ENCODE results near the gene POMGNT2. TPM values are rescaled to one million over a fixed set of nuclear protein-coding genes. Genes with fewer than 3 reads are reported as not detected.

POMGNT2 gene
- total and polyA plus RNA-seq, 2 experiments from 2014 or later: 10.7 to 26.1 TPM

GRCh38 chr3:43102773-43103480 is 3.0 kb downstream of the POMGNT2 start:
- Histone ChIP-seq H3K36me3 (ENCODE audit: insufficient read depth) (no peaks in the 10 kb centered on the region), H3K27ac (ENCODE audit: low read depth) (no peak overlapping the region), H4K20me1 (replicated peaks; ENCODE audit: insufficient read depth) (peaks cover 3% of the 10 kb centered on the region), H3K4me2 (no peak overlapping the region), H3K4me3 (no peak overlapping the region), H3K4me1 (ENCODE audit: insufficient read depth) (peaks cover 4% of the 10 kb centered on the region; the same call in 1 of the 2 replicates), H2AFZ (no peak overlapping the region), H3K27me3 (ENCODE audit: insufficient read depth) (peaks cover 16% of the 10 kb centered on the region; the same call in 1 of the 2 replicates), H3K79me2 (replicated peaks; ENCODE audit: insufficient read depth) (peaks cover 17% of the 10 kb centered on the region; the same call in 1 of the 2 replicates), H3F3A (replicated peaks; ENCODE audit: low read depth) (no peaks in the 10 kb centered on the region), H3K9me2 (ENCODE audit: insufficient read depth) (no peaks in the 10 kb centered on the region)
- H3K36me3 Mint-ChIP-seq (ENCODE audit: low read depth): no peaks in the 10 kb centered on the region
- TF ChIP-seq JUNB (IDR thresholded peaks at IDR 0.05; ENCODE audit: unreplicated experiment) (no peak), ZNF331 (CRISPR knock-in tag; IDR thresholded peaks at IDR 0.05; ENCODE audit: low read depth) (no peak), ZNF114 (CRISPR knock-in tag; IDR thresholded peaks at IDR 0.05) (no peak), POLR2AphosphoS5 (IDR thresholded peaks at IDR 0.05; ENCODE audit: low read depth) (no peak), CREB1 (CRISPR knock-in tag; IDR thresholded peaks at IDR 0.05; ENCODE audit: low read depth) (no peak), CTCF (conservative IDR thresholded peaks at IDR 0.05; ENCODE audit: low read depth in 2 of 2) (no peak)
- H3K27me3 Mint-ChIP-seq (ENCODE audit: insufficient read depth, low read depth, poor library complexity): peaks cover 3% of the 10 kb centered on the region
- H3K4me3 Mint-ChIP-seq: no peak overlapping the region
- DNase-seq (ENCODE audit: low spot score): no peak
- no peak overlapping the region for H3K27ac Mint-ChIP-seq
- peaks cover 8% of the 10 kb centered on the region for H3K4me1 Mint-ChIP-seq
- ATAC-seq: no peak
- no peaks in the 10 kb centered on the region for H3K9me3 Mint-ChIP-seq

GRCh38 chr3:43098761-43099160 is 7.1 kb downstream of the POMGNT2 start:
- Mint-ChIP-seq H3K36me3 (ENCODE audit: low read depth) (no peaks in the 10 kb centered on the region), H3K27ac (no peak overlapping the region)
- TF ChIP-seq POLR2AphosphoS5 (IDR thresholded peaks at IDR 0.05; ENCODE audit: low read depth) (no peak), CREB1 (CRISPR knock-in tag; IDR thresholded peaks at IDR 0.05; ENCODE audit: low read depth) (no peak), JUNB (IDR thresholded peaks at IDR 0.05; ENCODE audit: unreplicated experiment) (no peak), ZNF462 (CRISPR knock-in tag; IDR thresholded peaks at IDR 0.05) (no peak), EZH2 (IDR thresholded peaks at IDR 0.05; ENCODE audit: low read depth, unreplicated experiment) (no peak), STAT1 (IDR thresholded peaks at IDR 0.05; ENCODE audit: unreplicated experiment) (no peak), EZH2phosphoT487 (IDR thresholded peaks at IDR 0.05; ENCODE audit: unreplicated experiment) (no peak), ZNF331 (CRISPR knock-in tag; IDR thresholded peaks at IDR 0.05; ENCODE audit: low read depth) (no peak), ZNF114 (CRISPR knock-in tag; IDR thresholded peaks at IDR 0.05) (no peak)

More at GRCh38 chr3:43098761-43099160, 7.1 kb downstream of the POMGNT2 start:
- Mint-ChIP-seq H3K27me3 (ENCODE audit: insufficient read depth, low read depth, poor library complexity) (peaks cover 8% of the 10 kb centered on the region), H3K9me3 (no peaks in the 10 kb centered on the region), H3K4me1 (peaks cover 2% of the 10 kb centered on the region; the same call in 1 of the 3 replicates), H3K4me3 (no peak overlapping the region)
- no peak for ATAC-seq
- no peak overlapping the region for H3K27ac ChIP-seq (ENCODE audit: low read depth)
- peaks cover 13% of the 10 kb centered on the region for H3K79me2 ChIP-seq (replicated peaks; ENCODE audit: insufficient read depth)
- H2AFZ ChIP-seq: no peak overlapping the region
- no peaks in the 10 kb centered on the region for H3K36me3 ChIP-seq (ENCODE audit: insufficient read depth)
- no peak for DNase-seq (ENCODE audit: low spot score)
- H3K9me2 ChIP-seq (ENCODE audit: insufficient read depth): no peaks in the 10 kb centered on the region; the same call in 1 of the 2 replicates
- peaks cover 5% of the 10 kb centered on the region; the same call in 1 of the 2 replicates for H4K20me1 ChIP-seq (replicated peaks; ENCODE audit: insufficient read depth)
- no peak overlapping the region for H3K4me2 ChIP-seq
- no peak overlapping the region for H3K4me3 ChIP-seq
- H3K27me3 ChIP-seq (ENCODE audit: insufficient read depth): no peaks in the 10 kb centered on the region
- no peaks in the 10 kb centered on the region for H3F3A ChIP-seq (replicated peaks; ENCODE audit: low read depth)
- no peaks in the 10 kb centered on the region for H3K4me1 ChIP-seq (ENCODE audit: insufficient read depth)
